Cerebellar nuclear complex (tissue), 1 donor: ENCODE results near the gene SUSD6.

Source experiments
- DNase-seq, 2 experiments: peaks; one replicate each; lab custom pipeline; 2025; lab: John Stamatoyannopoulos, UW

SUSD6 gene

GRCh38 chr14:69648480-69649451 lies 37.4 kb downstream of the SUSD6 start:
- DNase-seq = no peak

DNA sequence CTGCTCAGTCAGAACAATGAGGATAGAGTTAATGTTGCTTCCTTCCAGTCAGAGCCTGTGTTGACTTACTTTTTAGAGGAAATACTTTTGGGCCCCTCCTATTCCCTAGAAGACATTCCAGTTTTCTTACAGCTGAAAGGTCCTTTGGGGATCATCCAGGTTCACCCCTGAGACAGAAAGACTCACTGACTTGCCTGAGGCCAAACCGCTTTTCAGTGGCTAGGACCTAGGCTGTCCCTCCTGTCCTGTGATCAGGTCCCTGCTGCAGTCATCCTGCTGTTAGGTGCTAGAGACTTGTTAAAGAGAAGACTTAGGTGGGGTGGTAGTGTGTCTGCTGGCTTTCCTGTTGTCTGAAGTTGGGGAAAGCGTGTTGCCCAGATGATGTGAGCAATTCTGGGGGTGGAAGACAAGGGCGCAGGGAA lies 39.6 kb downstream of the SUSD6 start:
- DNase-seq = no peak

GRCh38 chr14:69651664-69652063 lies 40.3 kb downstream of the SUSD6 start:
- DNase-seq = no peak

DNA sequence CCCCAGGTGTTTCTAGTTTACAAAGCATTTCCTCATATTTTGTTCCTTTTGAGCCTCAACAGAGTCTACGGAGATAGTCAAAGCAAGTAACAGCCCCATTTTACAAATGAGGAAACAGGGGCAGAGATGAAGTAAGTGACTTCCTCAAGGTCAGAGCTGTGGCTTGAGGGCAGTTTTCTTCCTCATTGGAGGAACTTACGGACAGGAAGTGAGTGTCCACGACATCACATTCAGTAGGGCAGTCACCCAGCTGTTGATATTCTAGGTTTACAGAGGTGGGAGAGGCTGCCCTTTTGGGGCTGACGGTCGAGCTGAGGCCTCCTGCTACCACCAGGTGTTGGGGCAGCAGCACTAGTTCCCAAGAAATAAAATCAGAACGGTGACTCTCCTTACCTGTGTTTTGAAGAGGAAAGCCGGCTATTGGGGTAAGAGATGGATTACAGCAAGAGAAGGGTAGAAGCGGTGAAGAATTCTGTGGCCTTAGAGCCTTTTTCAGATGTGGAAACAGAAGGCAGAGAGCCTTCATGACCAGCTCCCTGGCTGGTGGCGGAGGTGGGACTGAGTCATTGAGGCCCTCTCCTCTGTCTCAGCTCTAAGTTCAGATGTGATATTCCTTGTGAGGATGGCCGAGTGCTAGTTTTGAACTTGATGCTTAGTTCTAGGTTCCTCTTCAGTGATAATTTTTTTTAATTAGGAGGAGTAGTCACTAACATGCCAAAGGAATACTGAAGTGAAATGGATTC lies 41.7 kb downstream of the SUSD6 start:
- no peak for DNase-seq

- DNase-seq = no peak
These were observed 42.7 kb downstream of the SUSD6 start for GRCh38 chr14:69654116-69654515.

DNA sequence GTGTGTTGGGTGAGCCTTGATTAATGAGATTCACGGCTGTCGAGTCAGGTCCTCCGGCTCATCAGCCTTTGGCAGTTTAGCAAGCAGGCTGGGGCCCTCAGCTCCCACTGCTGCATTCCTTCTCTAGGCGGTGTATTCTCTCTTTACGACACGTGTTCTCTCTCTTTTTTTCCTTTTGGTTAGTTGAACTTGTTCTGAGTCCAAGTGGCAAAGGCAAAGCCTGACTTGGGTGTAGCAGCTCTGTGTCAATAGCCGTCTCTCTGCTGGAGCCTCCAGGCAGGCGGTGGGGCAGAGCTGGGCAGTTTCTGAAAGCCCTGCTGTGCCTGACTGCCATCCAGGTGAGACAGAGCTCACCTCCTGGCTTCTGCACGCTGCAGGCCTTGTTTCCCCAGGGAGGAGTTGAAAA lies 46.6 kb downstream of the SUSD6 start:
- no peak for DNase-seq

DNA sequence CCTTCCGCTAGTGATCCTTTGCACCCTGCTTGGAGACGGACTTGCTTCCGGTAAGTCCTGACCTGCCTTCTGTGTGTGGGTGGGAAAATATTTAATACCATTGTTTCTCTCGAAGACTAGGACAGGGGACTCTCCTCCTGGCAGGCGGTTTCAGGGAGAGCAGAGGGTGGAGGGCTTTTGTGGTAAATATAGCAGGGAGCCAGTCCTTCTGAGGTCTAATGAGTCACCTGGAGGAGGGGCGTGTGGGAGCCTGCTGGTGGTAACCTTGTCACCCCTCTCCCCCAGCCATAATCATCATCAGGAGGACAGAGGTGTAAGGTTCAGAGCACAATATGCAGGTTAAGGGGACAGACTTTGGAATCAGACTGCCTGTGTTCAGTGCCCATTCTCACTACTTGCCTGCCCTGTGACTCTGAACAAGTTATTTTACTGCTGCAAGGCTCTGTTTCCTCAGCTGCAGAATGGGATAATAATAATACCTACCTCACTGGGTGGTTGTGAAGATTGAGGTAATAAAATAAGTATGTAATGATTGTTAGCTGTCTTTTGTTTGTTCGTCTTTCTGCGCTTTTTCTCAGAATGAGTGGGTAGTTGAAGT lies 47.4 kb downstream of the SUSD6 start:
- no peak for DNase-seq

DNA sequence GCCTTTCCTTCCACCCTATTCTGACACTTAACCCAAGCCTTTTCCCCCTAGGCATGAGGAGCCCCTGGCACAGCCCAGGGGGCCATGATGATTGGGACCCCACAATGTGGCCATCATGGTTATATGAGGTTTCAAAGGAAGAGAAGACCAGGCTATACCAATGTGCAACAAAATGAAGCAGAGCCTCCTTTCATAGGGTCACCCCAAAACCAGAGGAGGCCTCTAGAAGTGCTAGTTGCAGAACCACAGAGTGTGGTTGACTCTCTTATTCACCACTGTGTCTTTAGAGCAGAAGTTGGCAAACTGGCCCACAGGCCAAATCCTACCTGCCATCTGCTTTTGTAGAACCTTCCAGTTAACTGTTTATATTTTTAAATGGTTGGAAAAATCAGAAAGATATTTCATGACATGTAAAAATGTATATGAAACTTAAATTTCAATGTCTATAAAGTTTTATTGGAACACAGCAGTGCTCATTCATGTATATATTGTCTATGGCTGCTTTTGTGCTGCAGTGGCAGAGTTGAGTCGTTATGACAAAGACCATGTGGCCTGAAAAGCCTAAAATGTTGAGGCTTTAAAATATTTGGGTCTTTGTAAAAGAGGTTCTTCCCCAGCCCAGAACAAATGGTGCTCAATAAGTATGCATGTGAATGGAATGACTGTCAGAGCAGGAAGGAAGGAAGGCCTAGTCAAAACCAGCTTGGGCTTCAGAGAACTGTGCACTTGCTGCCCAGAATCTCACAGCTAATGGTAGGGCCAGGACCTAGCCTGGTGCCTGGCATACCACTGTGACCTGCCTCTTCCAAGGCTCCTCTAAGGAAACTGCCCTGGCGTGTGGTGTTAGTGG lies 49.2 kb downstream of the SUSD6 start:
- DNase-seq = no peak

DNA sequence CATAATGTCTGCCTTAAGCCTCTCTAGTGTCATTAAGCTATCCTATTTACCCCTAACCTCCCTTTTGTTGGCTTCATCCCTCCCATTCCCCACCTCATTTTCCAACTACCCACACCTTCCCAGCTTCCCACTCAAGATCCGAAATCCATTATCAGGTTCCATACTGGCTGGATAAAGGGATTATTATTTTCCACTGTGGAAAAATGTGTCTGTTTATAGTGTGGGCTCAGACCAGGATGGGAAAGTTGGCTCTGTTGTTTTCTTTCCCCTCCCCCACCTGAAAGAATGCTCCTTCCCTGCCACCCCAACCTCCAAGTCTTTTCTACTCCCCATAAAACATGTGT lies 49.8 kb downstream of the SUSD6 start:
- DNase-seq = no peak

DNA sequence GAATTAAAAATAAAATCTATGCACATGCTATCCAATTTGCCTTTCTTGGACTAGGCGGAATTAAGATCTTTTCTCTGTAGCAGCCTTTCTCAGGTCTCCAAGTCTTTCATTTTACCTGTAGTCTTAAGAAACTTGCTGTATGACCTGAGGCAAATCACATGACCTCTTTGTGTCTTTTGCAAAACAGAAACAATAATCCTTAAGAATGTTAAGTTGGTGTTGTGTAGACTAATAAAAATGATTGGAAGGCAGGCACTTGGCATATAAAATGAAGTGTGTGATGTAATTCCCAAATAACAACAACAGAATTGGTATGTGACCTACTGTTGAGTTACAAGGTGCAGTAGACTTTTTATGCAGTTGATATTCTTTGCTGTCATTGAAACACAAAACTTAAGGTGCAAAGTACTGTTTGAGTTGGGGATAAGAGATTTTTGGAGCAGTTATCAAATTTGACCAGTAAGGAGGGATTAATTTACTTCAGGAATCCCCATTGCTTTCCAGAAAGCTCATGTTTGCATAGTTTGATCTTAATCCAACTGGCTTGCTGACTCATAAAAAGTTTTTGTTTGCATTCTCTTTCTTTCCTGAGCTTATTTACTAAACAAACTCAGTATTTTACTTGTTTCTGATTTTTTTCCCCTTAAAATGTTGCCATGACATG lies 51.4 kb downstream of the SUSD6 start:
- no peak for DNase-seq

- DNase-seq = no peak
These were observed 51.9 kb downstream of the SUSD6 start for GRCh38 chr14:69663300-69663643.

GRCh38 chr14:69664265-69664664 lies 52.9 kb downstream of the SUSD6 start:
- no peak for DNase-seq

- no peak for DNase-seq
These were observed 53.6 kb downstream of the SUSD6 start for GRCh38 chr14:69664865-69665526.

DNA sequence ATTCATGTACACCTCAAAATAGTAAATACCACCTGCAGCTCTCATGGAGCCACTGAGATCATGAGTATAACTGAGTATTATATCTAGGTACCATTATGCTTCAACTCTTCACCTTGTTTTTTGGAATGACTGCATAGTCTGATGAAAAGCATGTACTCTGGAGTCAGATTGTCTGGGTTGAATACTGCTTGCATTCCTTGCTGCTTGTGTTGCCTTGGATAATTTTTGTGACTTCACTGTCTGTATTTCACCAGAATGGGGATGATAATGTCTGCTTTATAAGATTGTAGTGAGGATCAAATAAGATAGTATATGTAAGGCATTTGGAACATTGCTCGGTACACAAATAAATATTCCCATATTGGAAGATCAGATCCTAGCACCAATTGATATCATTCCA lies 54.2 kb downstream of the SUSD6 start:
- DNase-seq = no peak

DNA sequence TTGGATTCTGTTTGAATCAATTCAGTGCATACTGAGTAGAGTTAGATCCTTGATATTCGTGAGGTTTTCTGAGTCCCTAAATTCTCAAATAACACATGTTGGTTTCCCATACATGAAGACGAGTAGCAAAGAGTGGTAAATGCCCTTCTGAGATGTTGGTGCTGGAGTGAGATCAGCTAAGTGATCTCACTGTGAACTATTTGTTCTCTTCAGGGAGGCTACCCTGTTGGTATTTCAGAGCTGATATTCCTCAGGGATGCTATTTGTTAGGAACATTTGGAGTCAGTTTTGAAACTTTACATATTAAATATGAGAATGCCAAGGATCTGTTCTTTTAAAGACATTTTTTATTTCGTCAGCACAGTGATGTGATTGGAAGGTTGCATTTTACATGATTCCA lies 54.7 kb downstream of the SUSD6 start:
- DNase-seq = no peak

DNA sequence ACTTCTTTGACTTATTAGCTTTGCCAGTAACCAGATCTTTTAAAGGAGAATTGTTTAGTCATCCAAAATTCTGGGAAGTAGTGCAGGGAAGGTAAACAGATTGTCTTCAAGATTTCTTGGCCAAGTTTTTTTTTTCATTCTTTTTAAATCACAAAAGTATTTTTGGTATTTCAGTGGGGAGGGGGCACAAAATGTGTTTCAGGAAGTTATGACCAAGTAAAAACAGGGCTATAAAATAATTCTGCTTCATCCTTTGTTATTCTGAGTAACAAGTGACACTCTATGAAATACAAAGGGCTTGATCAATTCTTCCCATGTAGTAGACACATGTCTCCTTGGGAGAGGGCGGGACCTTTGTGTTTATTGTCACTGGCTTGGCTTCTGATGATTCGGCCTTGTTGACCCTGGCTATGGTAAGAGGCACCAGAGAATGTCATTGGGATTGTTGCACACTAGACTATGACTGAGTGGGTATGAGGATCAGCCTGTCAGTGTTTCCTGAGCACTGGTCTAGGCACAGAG lies 55.4 kb downstream of the SUSD6 start:
- no peak for DNase-seq

DNA sequence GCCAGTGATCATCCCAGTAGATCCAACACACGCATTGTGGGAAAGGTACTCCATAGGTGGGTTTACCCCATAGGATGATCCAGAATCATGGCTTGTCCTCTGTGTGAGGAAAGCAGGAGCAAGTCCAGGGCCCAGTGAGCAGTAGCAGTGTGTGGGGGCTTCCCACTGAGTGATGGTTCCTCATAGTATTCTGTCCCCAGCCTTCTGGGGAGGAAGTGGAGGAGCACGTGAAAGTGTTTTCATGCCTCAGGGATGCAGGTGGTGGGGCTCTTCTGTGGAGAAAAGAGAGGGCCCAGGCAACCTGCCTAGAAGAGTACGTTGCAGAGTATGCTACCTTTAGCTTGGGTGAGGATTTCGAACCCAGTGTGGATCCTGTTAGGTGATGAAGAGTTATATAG lies 56.5 kb downstream of the SUSD6 start:
- DNase-seq = no peak

DNA sequence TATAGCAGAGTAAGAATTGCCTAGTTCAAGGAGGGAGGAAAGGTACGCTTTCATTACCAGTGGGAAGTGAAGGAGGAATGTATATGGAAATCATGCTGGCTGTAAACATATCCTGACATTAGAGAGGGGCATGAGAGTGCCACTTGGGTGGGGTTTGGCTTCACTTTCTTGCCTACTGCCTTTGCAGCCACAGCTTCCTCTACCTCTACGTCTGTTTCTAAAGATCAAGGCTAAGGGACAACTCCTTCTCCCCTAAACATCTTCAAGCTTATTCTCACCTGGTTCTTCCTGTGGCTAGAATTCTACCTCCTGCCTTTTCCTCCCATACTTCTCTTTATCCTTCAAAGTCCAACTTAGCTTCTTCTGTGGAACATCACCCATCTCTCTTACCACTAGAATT lies 58.0 kb downstream of the SUSD6 start:
- no peak for DNase-seq

GRCh38 chr14:69670093-69670492 lies 58.7 kb downstream of the SUSD6 start:
- DNase-seq = no peak

GRCh38 chr14:69671365-69672030 lies 60.1 kb downstream of the SUSD6 start:
- no peak for DNase-seq
